Activated naive CD4-positive, alpha-beta T cell treated with anti-CD3 and anti-CD28 coated beads for 36 hours (primary cell): ENCODE data around the gene SRCIN1. TPM values are rescaled to one million over a fixed set of nuclear protein-coding genes. Genes with fewer than 3 reads are reported as not detected.

Source experiments
- CTCF ChIA-PET: fragments of 350-600 bp; sonication (Branson Sonifier 250); formaldehyde crosslinking; loops from one replicate; lab custom pipeline; 2021; ENCODE audit warnings: antibody characterized with exemption; lab: Charles Lee
- DNase-seq: peaks from one replicate; pipeline ENCODE4 v3.0.0-alpha.2; 2020
- H3K27ac Mint-ChIP-seq: one replicate; pipeline ENCODE4 v1.8.0; 2021; ENCODE audit warnings: mild to moderate bottlenecking, mixed read lengths
- H3K27me3 Mint-ChIP-seq: one replicate; pipeline ENCODE4 v1.8.0; 2021; ENCODE audit warnings: low read depth, mixed read lengths
- H3K36me3 Mint-ChIP-seq: one replicate; pipeline ENCODE4 v1.8.0; 2021; ENCODE audit warnings: low read depth, mixed read lengths
- H3K4me1 Mint-ChIP-seq: one replicate; pipeline ENCODE4 v1.8.0; 2021; ENCODE audit warnings: low read depth, mixed read lengths
- H3K4me3 Mint-ChIP-seq: one replicate; pipeline ENCODE4 v1.8.0; 2021; ENCODE audit warnings: mild to moderate bottlenecking, moderate library complexity, mixed read lengths
- H3K9me3 Mint-ChIP-seq: one replicate; pipeline ENCODE4 v1.8.0; 2021; ENCODE audit warnings: mixed read lengths
- intact Hi-C: fragments of 100-400 bp; cut with micrococcal nuclease; formaldehyde crosslinking; loops from one replicate; pipeline ENCODE4 v1.15.1; 2023
- total RNA-seq, 2 experiments: library from RNA; stranded (reverse); gene quantifications; one replicate each; pipeline ENCODE4 v1.2.3, GENCODE V29; 2021

Gene SRCIN1
- total RNA-seq, 2 experiments from 2014 or later = 0.67 to 0.94 TPM

DNA sequence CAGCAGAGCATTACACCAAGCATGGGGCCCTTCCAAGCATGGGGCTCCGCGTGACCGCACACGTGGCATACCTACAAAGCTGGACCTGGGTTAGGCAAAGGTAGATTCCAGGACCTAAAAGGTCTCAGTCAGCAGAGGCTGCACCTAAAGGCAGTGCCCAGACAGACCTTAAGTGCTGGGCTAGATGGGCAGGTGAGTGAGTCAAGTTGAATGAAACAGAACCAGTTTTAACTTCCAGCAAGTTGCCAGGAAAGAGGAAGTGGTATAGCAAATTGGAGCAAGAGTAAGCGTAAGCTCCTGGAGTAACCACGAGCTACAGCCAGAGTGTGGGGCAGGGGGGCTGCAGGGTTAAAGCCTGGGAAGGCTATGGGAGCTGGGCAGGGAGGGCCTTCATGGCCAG, 49.5 kb downstream of the SRCIN1 start:
- H3K9me3 Mint-ChIP-seq = no peaks in the 10 kb centered on the region
- CTCF ChIA-PET = interaction anchor here (0.7 to 8.3 kb wide), 6 partner anchors 9 to 110 kb away, joined by 4 to 171 read pairs (median 8); no protein-coding TSS in a partner anchor
- no peaks in the 10 kb centered on the region for H3K36me3 Mint-ChIP-seq
- peaks cover 15% of the 10 kb centered on the region for H3K4me1 Mint-ChIP-seq
- no peak overlapping the region for H3K27ac Mint-ChIP-seq
- no peak for DNase-seq
- H3K4me3 Mint-ChIP-seq = no peak overlapping the region
- intact Hi-C loops = loop anchor here (5.0 kb wide), 1 partner anchor 596 kb away; the partner anchor contains the start of gene PLXDC1
- H3K27me3 Mint-ChIP-seq = peaks cover 17% of the 10 kb centered on the region

DNA sequence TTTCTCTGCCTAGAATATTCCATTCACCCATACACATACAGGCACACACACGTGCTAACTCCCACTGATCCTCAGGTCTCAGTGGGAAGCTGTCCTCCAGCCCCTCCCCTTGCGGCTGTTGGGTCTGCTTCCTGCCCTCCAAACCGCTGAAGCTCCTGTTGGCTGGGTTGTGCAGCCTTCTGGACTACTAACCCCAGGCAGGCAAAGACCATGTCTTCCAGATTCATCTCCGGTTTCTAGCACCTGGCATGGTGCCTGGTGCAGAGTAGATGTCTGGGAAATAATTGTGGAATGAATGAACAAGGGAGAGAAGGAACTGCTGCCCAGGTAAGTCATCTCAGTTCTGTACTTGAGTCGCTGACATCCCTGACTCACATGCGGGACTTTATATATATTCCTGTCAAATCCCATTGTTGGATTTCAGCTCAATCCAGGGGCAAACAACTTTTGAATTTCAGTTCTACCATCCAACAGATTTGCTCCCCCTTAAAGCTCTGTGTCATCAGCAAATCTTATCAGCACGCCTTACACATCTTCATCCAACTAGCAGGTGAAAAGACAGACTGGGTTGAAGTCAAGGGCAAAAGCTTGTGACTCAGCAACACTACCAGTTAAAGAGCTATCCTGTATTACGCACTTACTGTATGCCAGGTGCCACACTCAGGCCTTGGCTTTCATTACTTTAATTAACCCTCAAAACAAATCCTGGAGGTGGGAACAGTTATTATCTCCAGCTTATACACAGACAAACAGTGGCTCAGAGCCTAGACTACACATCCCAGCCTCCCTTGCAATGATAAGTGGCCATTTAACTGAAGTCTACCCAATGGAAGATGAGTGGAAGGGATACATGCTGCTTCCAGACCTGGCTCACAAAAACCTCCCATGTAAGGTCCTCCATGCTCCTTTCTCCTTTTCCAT, 51.1 kb downstream of the SRCIN1 start:
- Mint-ChIP-seq H3K27ac (no peak overlapping the region), H3K4me3 (no peak overlapping the region), H3K27me3 (peaks cover 2% of the 10 kb centered on the region), H3K36me3 (no peaks in the 10 kb centered on the region), H3K4me1 (peaks cover 10% of the 10 kb centered on the region), H3K9me3 (no peaks in the 10 kb centered on the region)
- CTCF ChIA-PET = interaction anchor here (0.6 to 8.3 kb wide), 9 partner anchors 9 to 180 kb away, joined by 3 to 171 read pairs (median 5); no protein-coding TSS in a partner anchor
- intact Hi-C loops = loop anchor here (5.0 kb wide), 1 partner anchor 598 kb away; the partner anchor contains the start of gene PLXDC1
- DNase-seq = no peak

DNA sequence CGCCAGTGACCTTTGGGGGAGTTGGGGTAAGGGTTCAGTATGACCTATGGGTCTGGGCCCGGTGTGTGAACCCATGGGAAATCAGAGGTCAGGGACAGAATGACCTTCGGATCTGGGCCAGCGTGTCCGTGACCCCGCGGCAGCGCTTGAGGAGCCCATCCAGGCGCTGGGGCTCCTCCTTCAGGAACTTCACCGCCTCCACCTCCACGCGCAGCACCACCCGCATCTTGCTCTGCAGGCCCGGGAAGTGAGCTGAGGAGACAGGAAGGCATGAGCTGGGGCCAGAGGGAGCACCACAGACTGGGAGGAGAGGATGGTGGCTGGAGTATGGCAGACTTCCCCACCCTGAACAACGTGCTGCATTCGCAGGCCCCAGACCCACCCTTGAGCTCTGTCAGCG, 53.4 kb downstream of the SRCIN1 start:
- DNase-seq = no peak
- H3K27ac Mint-ChIP-seq = no peak overlapping the region
- CTCF ChIA-PET = interaction anchor here (0.8 to 1.3 kb wide), 4 partner anchors 9 to 243 kb away, joined by 3 to 4 read pairs (median 3); no protein-coding TSS in a partner anchor
- H3K36me3 Mint-ChIP-seq = no peaks in the 10 kb centered on the region
- no peaks in the 10 kb centered on the region for H3K4me1 Mint-ChIP-seq
- H3K9me3 Mint-ChIP-seq = no peaks in the 10 kb centered on the region
- intact Hi-C loops = no loop called here
- peaks cover 2% of the 10 kb centered on the region for H3K27me3 Mint-ChIP-seq
- H3K4me3 Mint-ChIP-seq = no peak overlapping the region

DNA sequence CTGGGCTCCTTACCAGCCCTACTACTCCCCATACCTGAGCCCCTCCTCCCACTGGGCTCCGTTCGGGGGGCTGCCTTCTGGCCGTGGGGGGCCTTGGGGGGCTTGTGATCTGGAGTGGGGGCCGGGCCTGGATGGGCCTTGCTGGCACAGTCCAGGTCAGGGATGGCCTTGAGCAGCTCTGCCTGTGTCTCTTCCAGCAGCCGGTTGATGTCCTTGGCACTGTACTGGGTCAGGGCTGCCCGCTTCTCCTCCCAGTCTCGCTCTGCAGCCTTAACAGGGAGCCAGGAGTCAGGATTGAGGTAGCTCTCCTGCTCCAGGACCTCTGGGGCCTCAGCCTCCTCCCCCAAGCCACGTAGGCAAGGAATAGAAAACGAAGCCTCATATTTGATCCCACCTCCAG, 54.6 kb downstream of the SRCIN1 start:
- no peak for DNase-seq
- Mint-ChIP-seq H3K4me1 (no peaks in the 10 kb centered on the region), H3K4me3 (no peak overlapping the region), H3K27ac (no peak overlapping the region), H3K9me3 (no peaks in the 10 kb centered on the region), H3K27me3 (peaks cover 2% of the 10 kb centered on the region), H3K36me3 (no peaks in the 10 kb centered on the region)
- CTCF ChIA-PET = interaction anchor here (0.6 to 1.3 kb wide), 2 partner anchors 42 to 54 kb away, joined by 3 read pairs; no protein-coding TSS in a partner anchor
- intact Hi-C loops = no loop called here

DNA sequence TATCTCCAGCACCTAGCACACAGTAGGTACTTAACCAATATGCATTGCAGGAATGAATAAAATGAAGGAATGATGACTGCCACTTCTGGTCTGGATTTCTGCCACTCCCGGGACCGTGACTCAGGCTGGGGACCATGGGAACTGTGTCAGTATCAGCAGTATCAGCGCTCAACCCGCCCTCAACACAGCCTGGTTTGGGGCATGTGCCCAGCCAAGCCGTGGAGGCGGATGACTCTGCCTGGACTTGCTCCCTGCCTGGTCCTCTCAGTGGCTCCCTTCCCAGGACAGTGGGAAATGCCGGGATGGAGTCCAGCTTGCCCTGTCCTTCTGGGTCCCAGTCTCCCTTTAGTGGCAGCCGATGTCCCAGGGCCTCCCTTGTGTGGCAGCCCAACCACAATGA, 55.1 kb downstream of the SRCIN1 start:
- intact Hi-C loops = no loop called here
- CTCF ChIA-PET = interaction anchor here (0.6 to 2.6 kb wide), 3 partner anchors 7 to 107 kb away, joined by 3 to 15 read pairs (median 3); no protein-coding TSS in a partner anchor
- no peak overlapping the region for H3K27ac Mint-ChIP-seq
- H3K9me3 Mint-ChIP-seq = no peaks in the 10 kb centered on the region
- H3K4me1 Mint-ChIP-seq = no peaks in the 10 kb centered on the region
- H3K27me3 Mint-ChIP-seq = peaks cover 2% of the 10 kb centered on the region
- no peak overlapping the region for H3K4me3 Mint-ChIP-seq
- DNase-seq = no peak
- no peaks in the 10 kb centered on the region for H3K36me3 Mint-ChIP-seq

DNA sequence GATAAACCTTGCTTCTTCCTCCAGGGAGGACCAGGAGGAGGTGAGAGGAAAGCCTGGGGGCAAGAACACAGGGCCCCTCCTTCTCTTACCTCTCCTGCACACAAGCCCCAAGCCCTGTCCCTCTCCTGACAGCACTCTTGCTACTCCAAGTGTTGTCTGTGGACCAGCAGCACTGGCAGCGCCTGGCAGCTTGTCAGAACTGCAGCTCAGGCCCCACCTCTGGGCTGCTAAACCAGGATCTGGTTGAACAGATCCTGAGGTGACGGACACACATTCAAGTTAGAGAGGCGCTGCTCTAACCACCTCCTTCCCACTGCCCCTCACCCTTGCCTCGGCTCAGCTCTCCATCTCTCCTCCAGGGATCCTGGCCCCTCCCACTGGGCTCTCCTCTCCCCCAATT, 56.5 kb downstream of the SRCIN1 start:
- intact Hi-C loops = no loop called here
- H3K4me1 Mint-ChIP-seq = no peaks in the 10 kb centered on the region
- no peaks in the 10 kb centered on the region for H3K9me3 Mint-ChIP-seq
- H3K4me3 Mint-ChIP-seq = no peak overlapping the region
- H3K36me3 Mint-ChIP-seq = no peaks in the 10 kb centered on the region
- H3K27ac Mint-ChIP-seq = no peak overlapping the region
- no peak for DNase-seq
- CTCF ChIA-PET = interaction anchor here (2.6 kb wide), 1 partner anchor 9 kb away, joined by 15 read pairs; no protein-coding TSS in a partner anchor
- H3K27me3 Mint-ChIP-seq = peaks cover 2% of the 10 kb centered on the region

DNA sequence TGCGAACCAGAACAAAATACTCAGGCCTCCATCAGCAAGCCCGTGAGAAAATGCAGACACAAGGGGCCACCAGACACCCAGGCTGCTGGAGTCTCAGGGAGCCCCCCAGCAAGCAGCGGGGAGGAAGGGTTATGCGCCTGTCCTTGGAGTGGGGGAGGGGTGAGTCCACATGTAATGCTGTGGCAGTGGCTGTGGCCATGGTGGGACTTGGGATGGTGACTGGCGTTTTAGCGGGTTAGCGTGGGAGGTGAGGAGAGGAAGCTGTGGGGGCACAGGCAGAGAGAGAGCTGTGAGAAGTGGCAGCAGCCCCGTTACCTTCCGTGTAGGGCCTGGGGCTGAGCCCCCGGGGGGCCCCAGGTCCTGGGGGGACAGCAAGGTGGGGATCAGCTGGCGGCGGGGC, 58.3 kb downstream of the SRCIN1 start:
- Mint-ChIP-seq H3K27me3 (peaks cover 2% of the 10 kb centered on the region), H3K36me3 (no peaks in the 10 kb centered on the region), H3K4me3 (no peak overlapping the region), H3K4me1 (no peaks in the 10 kb centered on the region), H3K27ac (no peak overlapping the region), H3K9me3 (no peaks in the 10 kb centered on the region)
- CTCF ChIA-PET = interaction anchor here (1.2 to 1.9 kb wide), 3 partner anchors 10 to 37 kb away, joined by 3 to 7 read pairs (median 5); no protein-coding TSS in a partner anchor
- DNase-seq = no peak
- intact Hi-C loops = no loop called here

DNA sequence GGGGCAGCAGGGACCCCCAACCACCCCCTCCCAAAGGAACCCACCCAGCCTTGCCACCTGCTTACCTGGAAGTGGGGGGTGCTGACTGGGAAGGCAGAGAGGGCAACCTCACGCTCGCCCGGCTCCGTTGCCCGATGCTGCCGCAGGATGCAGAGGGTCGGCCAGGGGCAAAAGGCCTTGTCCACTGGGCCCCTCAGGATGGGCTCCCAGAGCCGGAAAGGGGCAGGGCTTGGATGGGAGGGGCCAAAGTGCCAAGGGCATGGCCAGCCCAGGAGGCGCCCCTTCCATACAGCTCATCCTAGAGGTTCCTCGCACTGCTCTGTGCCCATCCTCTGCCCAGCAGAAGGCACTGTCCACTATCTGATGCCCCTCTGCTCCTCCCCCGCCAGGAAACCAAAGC, 59.4 kb downstream of the SRCIN1 start:
- Mint-ChIP-seq H3K27ac (no peak overlapping the region), H3K27me3 (peaks cover 2% of the 10 kb centered on the region), H3K4me1 (no peaks in the 10 kb centered on the region), H3K9me3 (no peaks in the 10 kb centered on the region), H3K36me3 (no peaks in the 10 kb centered on the region), H3K4me3 (no peak overlapping the region)
- CTCF ChIA-PET = interaction anchor here (1.2 kb wide), 1 partner anchor 11 kb away, joined by 3 read pairs; no protein-coding TSS in a partner anchor
- DNase-seq = no peak
- intact Hi-C loops = no loop called here

DNA sequence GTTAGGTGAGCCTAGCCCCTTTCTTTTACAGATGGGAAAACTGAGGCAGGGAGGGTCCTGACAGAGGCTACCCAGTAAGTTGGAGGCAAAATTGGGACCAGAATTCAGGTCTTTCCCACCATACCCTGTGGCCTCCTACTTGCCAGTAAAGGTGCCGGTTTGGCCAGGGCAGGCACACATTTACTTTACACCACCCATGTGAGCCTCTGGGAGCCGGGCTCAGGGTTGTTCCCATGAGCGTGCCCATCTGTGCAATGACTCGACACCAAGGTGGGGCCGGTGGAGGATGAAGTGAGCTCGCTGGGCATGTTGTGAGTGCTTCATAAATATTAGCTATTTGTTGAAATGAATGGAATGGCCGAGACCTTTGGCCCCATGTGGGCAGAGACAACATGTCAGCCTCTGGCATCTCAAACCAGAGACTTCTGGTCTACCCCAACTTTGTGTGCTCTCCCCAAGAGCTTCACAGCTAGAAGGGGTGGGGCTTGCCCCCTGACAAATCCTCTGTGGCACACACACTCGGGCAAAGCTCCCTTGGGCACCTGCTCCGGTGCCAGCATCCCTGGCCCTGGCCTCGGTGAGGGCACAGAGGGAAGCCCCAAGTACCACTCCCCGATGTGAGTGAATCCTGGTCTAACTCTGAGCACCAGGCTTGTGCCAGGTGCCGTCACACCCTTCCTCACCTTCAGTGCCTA, 60.1 kb downstream of the SRCIN1 start:
- Mint-ChIP-seq H3K4me1 (no peaks in the 10 kb centered on the region), H3K36me3 (no peaks in the 10 kb centered on the region), H3K9me3 (no peaks in the 10 kb centered on the region), H3K4me3 (no peak overlapping the region), H3K27ac (no peak overlapping the region), H3K27me3 (peaks cover 2% of the 10 kb centered on the region)
- CTCF ChIA-PET = no interaction called here
- intact Hi-C loops = no loop called here
- no peak for DNase-seq

DNA sequence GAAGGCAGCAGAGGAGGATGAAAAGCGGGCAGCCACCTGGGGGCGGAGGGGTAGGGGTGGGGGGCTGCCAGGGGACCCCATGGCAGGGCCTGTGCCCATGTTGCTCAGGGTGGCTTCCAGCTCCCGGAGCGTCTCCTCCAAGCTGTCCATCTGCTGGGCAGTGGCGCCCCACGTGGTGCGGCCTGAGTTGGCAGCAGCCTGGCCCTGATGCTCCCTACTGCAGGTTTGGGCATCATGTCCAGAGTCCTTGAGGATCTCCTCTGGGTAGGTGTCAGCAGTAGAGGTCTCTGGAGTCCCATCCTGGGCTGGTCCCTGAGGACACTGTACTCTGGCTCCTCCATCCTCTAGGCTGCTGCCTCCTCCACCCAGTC, 60.9 kb downstream of the SRCIN1 start:
- DNase-seq = no peak
- intact Hi-C loops = no loop called here
- Mint-ChIP-seq H3K4me1 (no peaks in the 10 kb centered on the region), H3K4me3 (no peak overlapping the region), H3K36me3 (no peaks in the 10 kb centered on the region), H3K27me3 (peaks cover 2% of the 10 kb centered on the region), H3K27ac (no peak overlapping the region), H3K9me3 (no peaks in the 10 kb centered on the region)
- CTCF ChIA-PET = no interaction called here

DNA sequence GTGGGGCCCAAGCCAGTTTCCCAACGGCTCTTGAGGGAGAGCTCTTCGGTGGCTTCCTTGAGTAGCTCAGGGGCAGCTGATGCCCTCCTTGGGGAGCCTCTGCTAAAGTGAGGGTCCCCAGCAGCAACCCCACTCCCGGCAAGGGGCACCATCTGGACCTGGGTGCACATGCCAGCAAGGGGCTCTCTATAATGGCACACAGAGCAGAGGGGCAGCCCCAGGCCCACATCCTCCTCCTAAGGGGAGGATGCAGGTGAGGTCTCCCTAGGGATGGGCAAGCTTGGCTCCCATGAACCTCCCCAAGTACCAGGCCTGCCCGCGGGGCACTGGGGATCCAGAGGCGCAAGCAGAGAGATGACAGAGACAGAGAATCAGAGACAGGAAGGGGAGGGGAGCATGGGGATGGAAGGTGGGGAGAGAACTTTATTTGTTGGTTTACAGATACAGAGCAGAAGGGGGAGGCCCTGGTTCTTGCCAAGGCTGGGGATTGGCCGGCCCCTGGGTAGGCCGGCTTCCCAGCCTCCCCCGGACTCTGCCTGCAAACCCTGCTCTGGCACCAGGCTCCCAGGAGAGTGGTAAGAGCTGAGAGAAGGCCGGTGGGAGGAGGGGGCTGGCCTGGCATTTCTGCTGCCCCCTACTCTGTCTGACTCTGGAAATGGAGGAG, 61.4 kb downstream of the SRCIN1 start:
- intact Hi-C loops = no loop called here
- H3K27ac Mint-ChIP-seq = no peak overlapping the region
- H3K27me3 Mint-ChIP-seq = no peaks in the 10 kb centered on the region
- no peaks in the 10 kb centered on the region for H3K9me3 Mint-ChIP-seq
- no peaks in the 10 kb centered on the region for H3K36me3 Mint-ChIP-seq
- no peak overlapping the region for H3K4me3 Mint-ChIP-seq
- CTCF ChIA-PET = interaction anchor here (0.6 kb wide), 1 partner anchor 233 kb away, joined by 3 read pairs; no protein-coding TSS in a partner anchor
- no peaks in the 10 kb centered on the region for H3K4me1 Mint-ChIP-seq
- DNase-seq = no peak
